Body of pancreas (tissue), 4 donors: ENCODE measurements around the gene LRRN4.

Experiments used
- POLR2A ChIP-seq, 3 donors: fragments of 450-650 bp; IDR thresholded peaks; one replicate each; pipeline ENCODE4 v1.6.1; 2016; ENCODE audit warnings: antibody characterized with exemption in 3 of 3, mild to moderate bottlenecking in 2 of 3
- TF ChIP-seq, protein P1 (sequence below), 7 experiments: fragments of 450-650 bp in 4 of 7; fragments of 200-600 bp in 3 of 7; sonication (generic) in 3 of 7; IDR thresholded peaks; one replicate each; pipeline ENCODE4 v1.5.1; 2016 to 2019; ENCODE audit warnings: antibody characterized with exemption in 7 of 7

GRCh38 chr20:6038256-6038655, 15.6 kb downstream of the LRRN4 start:
- TF ChIP-seq, protein P1, sequence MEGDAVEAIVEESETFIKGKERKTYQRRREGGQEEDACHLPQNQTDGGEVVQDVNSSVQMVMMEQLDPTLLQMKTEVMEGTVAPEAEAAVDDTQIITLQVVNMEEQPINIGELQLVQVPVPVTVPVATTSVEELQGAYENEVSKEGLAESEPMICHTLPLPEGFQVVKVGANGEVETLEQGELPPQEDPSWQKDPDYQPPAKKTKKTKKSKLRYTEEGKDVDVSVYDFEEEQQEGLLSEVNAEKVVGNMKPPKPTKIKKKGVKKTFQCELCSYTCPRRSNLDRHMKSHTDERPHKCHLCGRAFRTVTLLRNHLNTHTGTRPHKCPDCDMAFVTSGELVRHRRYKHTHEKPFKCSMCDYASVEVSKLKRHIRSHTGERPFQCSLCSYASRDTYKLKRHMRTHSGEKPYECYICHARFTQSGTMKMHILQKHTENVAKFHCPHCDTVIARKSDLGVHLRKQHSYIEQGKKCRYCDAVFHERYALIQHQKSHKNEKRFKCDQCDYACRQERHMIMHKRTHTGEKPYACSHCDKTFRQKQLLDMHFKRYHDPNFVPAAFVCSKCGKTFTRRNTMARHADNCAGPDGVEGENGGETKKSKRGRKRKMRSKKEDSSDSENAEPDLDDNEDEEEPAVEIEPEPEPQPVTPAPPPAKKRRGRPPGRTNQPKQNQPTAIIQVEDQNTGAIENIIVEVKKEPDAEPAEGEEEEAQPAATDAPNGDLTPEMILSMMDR (IDR thresholded peaks at IDR 0.05) = no peak
- no peak for TF ChIP-seq POLR2A (IDR thresholded peaks at IDR 0.05)
